ENCODE results near the gene ERAL1. TPM values are rescaled to one million over a fixed set of nuclear protein-coding genes. Genes with fewer than 3 reads are reported as not detected.

ERAL1 gene
- total and polyA plus RNA-seq, 2 of the 13 experiments (the other 11 are each of a cell fraction or from before 2014, with no cell fraction given) = 46.9 to 72.2 TPM

- TF ChIP-seq, protein P1, sequence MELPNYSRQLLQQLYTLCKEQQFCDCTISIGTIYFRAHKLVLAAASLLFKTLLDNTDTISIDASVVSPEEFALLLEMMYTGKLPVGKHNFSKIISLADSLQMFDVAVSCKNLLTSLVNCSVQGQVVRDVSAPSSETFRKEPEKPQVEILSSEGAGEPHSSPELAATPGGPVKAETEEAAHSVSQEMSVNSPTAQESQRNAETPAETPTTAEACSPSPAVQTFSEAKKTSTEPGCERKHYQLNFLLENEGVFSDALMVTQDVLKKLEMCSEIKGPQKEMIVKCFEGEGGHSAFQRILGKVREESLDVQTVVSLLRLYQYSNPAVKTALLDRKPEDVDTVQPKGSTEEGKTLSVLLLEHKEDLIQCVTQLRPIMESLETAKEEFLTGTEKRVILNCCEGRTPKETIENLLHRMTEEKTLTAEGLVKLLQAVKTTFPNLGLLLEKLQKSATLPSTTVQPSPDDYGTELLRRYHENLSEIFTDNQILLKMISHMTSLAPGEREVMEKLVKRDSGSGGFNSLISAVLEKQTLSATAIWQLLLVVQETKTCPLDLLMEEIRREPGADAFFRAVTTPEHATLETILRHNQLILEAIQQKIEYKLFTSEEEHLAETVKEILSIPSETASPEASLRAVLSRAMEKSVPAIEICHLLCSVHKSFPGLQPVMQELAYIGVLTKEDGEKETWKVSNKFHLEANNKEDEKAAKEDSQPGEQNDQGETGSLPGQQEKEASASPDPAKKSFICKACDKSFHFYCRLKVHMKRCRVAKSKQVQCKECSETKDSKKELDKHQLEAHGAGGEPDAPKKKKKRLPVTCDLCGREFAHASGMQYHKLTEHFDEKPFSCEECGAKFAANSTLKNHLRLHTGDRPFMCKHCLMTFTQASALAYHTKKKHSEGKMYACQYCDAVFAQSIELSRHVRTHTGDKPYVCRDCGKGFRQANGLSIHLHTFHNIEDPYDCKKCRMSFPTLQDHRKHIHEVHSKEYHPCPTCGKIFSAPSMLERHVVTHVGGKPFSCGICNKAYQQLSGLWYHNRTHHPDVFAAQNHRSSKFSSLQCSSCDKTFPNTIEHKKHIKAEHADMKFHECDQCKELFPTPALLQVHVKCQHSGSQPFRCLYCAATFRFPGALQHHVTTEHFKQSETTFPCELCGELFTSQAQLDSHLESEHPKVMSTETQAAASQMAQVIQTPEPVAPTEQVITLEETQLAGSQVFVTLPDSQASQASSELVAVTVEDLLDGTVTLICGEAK (IDR thresholded peaks at IDR 0.05) = no peak
- TF ChIP-seq, protein P1 (CRISPR knock-in tag; IDR thresholded peaks at IDR 0.05) = no peak
Observed at GRCh38 chr17:28880572-28880945, 25.7 kb downstream of the ERAL1 start (continued).

DNA sequence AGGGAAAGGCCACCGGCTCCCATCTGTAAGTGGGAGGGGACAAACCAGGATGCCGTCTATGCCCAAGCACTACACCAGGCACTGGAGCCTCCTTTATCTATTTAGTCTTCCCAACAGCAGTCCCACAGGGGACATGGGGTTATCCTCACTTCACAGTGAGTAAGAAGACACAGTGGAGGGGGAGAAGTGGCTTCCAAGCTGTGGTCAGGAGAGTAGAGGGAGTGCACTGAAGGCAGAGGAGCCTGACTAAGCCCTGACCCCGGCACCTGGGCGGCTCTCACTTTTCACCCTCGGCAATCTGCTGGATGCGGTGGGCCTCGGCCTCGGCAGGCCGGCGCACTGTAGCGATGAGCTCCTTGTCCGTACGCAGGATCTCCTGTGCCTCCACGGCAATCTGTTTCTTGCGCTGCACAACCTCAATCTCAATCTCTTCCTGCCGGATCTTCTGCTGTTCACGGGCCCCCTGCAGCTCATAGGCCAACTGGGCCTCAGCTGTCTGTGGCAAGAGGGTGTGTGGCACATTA is 26.8 kb downstream of the ERAL1 start:
- no peak for ATAC-seq
- POLR2A ChIA-PET = interaction anchor here (0.6 kb wide), 1 partner anchor 9 kb away, joined by 3 read pairs; no protein-coding TSS in a partner anchor
- CTCF ChIA-PET (ENCODE audit: low intra/inter-chr PET ratio, low total read pairs) = no interaction called here

More for the DNA sequence above, 26.8 kb downstream of the ERAL1 start:
- Histone ChIP-seq H3K4me3 (replicated peaks in 1 of 3; ENCODE audit: insufficient read depth in 1 of 3, low read depth in 2 of 3, low read length in 3 of 3) (no peak overlapping the region), H3K9ac (ENCODE audit: insufficient read depth, low read depth, low read length) (no peak overlapping the region), H3K9me3 (ENCODE audit: low read length) (no peaks in the 10 kb centered on the region), H3K27me3 (ENCODE audit: control insufficient read depth in 1 of 2, insufficient read depth in 2 of 2, low read length in 2 of 2) (no peaks in the 10 kb centered on the region), H3K79me2 (ENCODE audit: insufficient read depth, low read length) (no peaks in the 10 kb centered on the region), H3K27ac (ENCODE audit: extremely low read length, insufficient read depth, low read length) (no peak overlapping the region), H3K4me2 (ENCODE audit: low read depth, low read length) (no peak overlapping the region), H2AFZ (ENCODE audit: low read length) (no peak overlapping the region), H3K36me3 (replicated peaks in 1 of 2; ENCODE audit: control insufficient read depth in 1 of 2, insufficient read depth in 2 of 2, low read length in 2 of 2) (peaks cover 27 to 62% of the 10 kb centered on the region in 2 experiments), H3K4me1 (ENCODE audit: insufficient read depth, low read length) (no peaks in the 10 kb centered on the region), H4K20me1 (ENCODE audit: insufficient read depth, low read length) (no peaks in the 10 kb centered on the region)
- in situ Hi-C loops (cut with HindIII; ENCODE audit: extremely low pct_ligation_motif_present, low pct_unique_long_range_greater_than_20kb) = loop anchor here (10.0 to 25.0 kb wide), 2 partner anchors 117 to 244 kb away; partner anchors contain the start of gene BLTP2
- 99% methylated on average over 16 of the region's 17 CpGs for WGBS (ENCODE audit: low lambda C conversion rate)
- no peak for TF ChIP-seq PCBP1 (IDR thresholded peaks at IDR 0.05; ENCODE audit: borderline replicate concordance, low read depth, low read length)
- DNase-seq (ENCODE audit: low spot score) = no peak
- no peak for FAIRE-seq
- intact Hi-C loops (cut with micrococcal nuclease; ENCODE audit: unreplicated experiment) = no loop called here
- BruUV-seq (replicated peaks) = no TSS peak

All from HepG2 (cell line).